GM12864 (cell line): ENCODE data around the gene RBCK1.

ENCODE experiments used
- DNase-seq: peaks from one replicate; pipeline ENCODE4 v3.0.0-alpha.2; 2011; ENCODE audit warnings: low read depth
- H3K4me3 ChIP-seq: 2 replicates; pipeline ENCODE4 v1.5.1; 2011; ENCODE audit warnings: mild to moderate bottlenecking, low read depth, low read length, control low read depth
- CTCF ChIP-seq: IDR thresholded peaks from 2 replicates; pipeline ENCODE4 v1.5.1; 2011; ENCODE audit warnings: low read depth, mild to moderate bottlenecking, moderate library complexity, low read length, control low read depth, inconsistent platforms; ENCODE audit errors: missing control alignments

RBCK1 gene

GRCh38 chr20:478949-479429 is 70.9 kb downstream of the RBCK1 start:
- H3K4me3 ChIP-seq = no peak overlapping the region
- peak; percentile 44 for TF ChIP-seq CTCF
- DNase-seq = peak; percentile 41

GRCh38 chr20:479487-479886 is 71.4 kb downstream of the RBCK1 start:
- no peak overlapping the region for H3K4me3 ChIP-seq
- no peak for DNase-seq
- no peak for TF ChIP-seq CTCF

- no peak overlapping the region for H3K4me3 ChIP-seq
- no peak for DNase-seq
- no peak for TF ChIP-seq CTCF
These were observed 71.9 kb downstream of the RBCK1 start for GRCh38 chr20:480044-480443.

- H3K4me3 ChIP-seq = no peak overlapping the region
- TF ChIP-seq CTCF = no peak
- no peak for DNase-seq
These were observed 73.1 kb downstream of the RBCK1 start for GRCh38 chr20:481167-481566.
